Parathyroid adenoma (tissue), 2 donors: ENCODE measurements around the gene C5orf15.

ENCODE experiments used
- H2AFZ ChIP-seq: fragments of 300-600 bp; sonication (generic); one replicate; pipeline ENCODE4 v1.7.0; 2017; ENCODE audit warnings: antibody characterized with exemption, mild to moderate bottlenecking
- H3K27ac ChIP-seq: fragments of 300-600 bp; sonication (generic); one replicate; pipeline ENCODE4 v1.7.0; 2017
- H3K27me3 ChIP-seq: fragments of 300-600 bp; sonication (generic); one replicate; pipeline ENCODE4 v1.7.0; 2017; ENCODE audit warnings: low read length; ENCODE audit not compliant: control insufficient read depth, insufficient read depth
- H3K36me3 ChIP-seq: fragments of 300-600 bp; sonication (generic); one replicate; pipeline ENCODE4 v1.7.0; 2017; ENCODE audit warnings: low read length; ENCODE audit not compliant: control insufficient read depth, insufficient read depth
- H3K4me1 ChIP-seq: fragments of 300-600 bp; sonication (generic); one replicate; pipeline ENCODE4 v1.7.0; 2017; ENCODE audit warnings: control low read depth
- H3K4me2 ChIP-seq: fragments of 300-600 bp; sonication (generic); one replicate; pipeline ENCODE4 v1.7.0; 2017; ENCODE audit warnings: low read length
- H3K4me3 ChIP-seq: fragments of 300-600 bp; sonication (generic); one replicate; pipeline ENCODE4 v1.7.0; 2017; ENCODE audit warnings: low read depth, low read length
- H3K79me2 ChIP-seq: fragments of 300-600 bp; sonication (generic); one replicate; pipeline ENCODE4 v1.7.0; 2017; ENCODE audit warnings: control low read depth
- H3K9ac ChIP-seq: fragments of 300-600 bp; sonication (generic); one replicate; pipeline ENCODE4 v1.7.0; 2017; ENCODE audit warnings: mild to moderate bottlenecking
- H3K9me3 ChIP-seq: fragments of 300-600 bp; sonication (generic); one replicate; pipeline ENCODE4 v1.7.0; 2017; ENCODE audit warnings: low read length; ENCODE audit not compliant: control insufficient read depth
- CTCF ChIP-seq: fragments of 300-600 bp; sonication (generic); IDR thresholded peaks from one replicate; pipeline ENCODE4 v1.7.0; 2017; ENCODE audit warnings: antibody characterized with exemption, mild to moderate bottlenecking
- donor health status: primary hyperparathyroidism.

Gene C5orf15

GRCh38 chr5:133966090-133966489 is 2.3 kb downstream of the C5orf15 start:
- Histone ChIP-seq H3K27me3 (no peaks in the 10 kb centered on the region), H3K4me2 (no peak overlapping the region), H3K9ac (no peak overlapping the region), H3K4me1 (peaks cover 8% of the 10 kb centered on the region), H3K9me3 (no peaks in the 10 kb centered on the region), H2AFZ (no peak overlapping the region), H3K4me3 (no peak overlapping the region), H3K79me2 (peaks cover 2% of the 10 kb centered on the region), H3K27ac (no peak overlapping the region), H3K36me3 (no peaks in the 10 kb centered on the region)
- no peak for TF ChIP-seq CTCF

GRCh38 chr5:133963493-133964128 is 4.8 kb downstream of the C5orf15 start:
- Histone ChIP-seq H3K79me2 (peaks cover 2% of the 10 kb centered on the region), H3K4me2 (no peak overlapping the region), H3K9me3 (no peaks in the 10 kb centered on the region), H3K4me3 (no peak overlapping the region), H3K4me1 (peaks cover 8% of the 10 kb centered on the region), H3K27ac (no peak overlapping the region), H3K27me3 (no peaks in the 10 kb centered on the region), H3K9ac (no peak overlapping the region), H3K36me3 (no peaks in the 10 kb centered on the region), H2AFZ (no peak overlapping the region)
- TF ChIP-seq CTCF, result no peak

GRCh38 chr5:133962801-133963476 is 5.5 kb downstream of the C5orf15 start:
- H2AFZ ChIP-seq, result no peak overlapping the region
- no peak overlapping the region for H3K4me2 ChIP-seq
- H3K27me3 ChIP-seq, result no peaks in the 10 kb centered on the region
- no peak for TF ChIP-seq CTCF
- H3K4me3 ChIP-seq, result no peak overlapping the region
- no peak overlapping the region for H3K27ac ChIP-seq
- H3K36me3 ChIP-seq, result no peaks in the 10 kb centered on the region
- H3K79me2 ChIP-seq, result peaks cover 2% of the 10 kb centered on the region
- H3K9me3 ChIP-seq, result no peaks in the 10 kb centered on the region
- peaks cover 8% of the 10 kb centered on the region for H3K4me1 ChIP-seq
- H3K9ac ChIP-seq, result no peak overlapping the region

GRCh38 chr5:133962131-133962530 is 6.3 kb downstream of the C5orf15 start:
- Histone ChIP-seq H2AFZ (no peak overlapping the region), H3K9me3 (no peaks in the 10 kb centered on the region), H3K36me3 (no peaks in the 10 kb centered on the region), H3K4me2 (peak overlapping the region; percentile 9), H3K27me3 (no peaks in the 10 kb centered on the region), H3K4me1 (peaks cover 8% of the 10 kb centered on the region), H3K4me3 (no peak overlapping the region), H3K27ac (no peak overlapping the region), H3K79me2 (peaks cover 2% of the 10 kb centered on the region), H3K9ac (no peak overlapping the region)
- no peak for TF ChIP-seq CTCF

GRCh38 chr5:133959643-133960042 is 8.8 kb downstream of the C5orf15 start:
- no peak overlapping the region for H2AFZ ChIP-seq
- peaks cover 2% of the 10 kb centered on the region for H3K79me2 ChIP-seq
- no peak overlapping the region for H3K9ac ChIP-seq
- no peaks in the 10 kb centered on the region for H3K27me3 ChIP-seq
- TF ChIP-seq CTCF, result no peak
- H3K4me2 ChIP-seq, result no peak overlapping the region
- peaks cover 8% of the 10 kb centered on the region for H3K4me1 ChIP-seq
- H3K9me3 ChIP-seq, result no peaks in the 10 kb centered on the region
- no peaks in the 10 kb centered on the region for H3K36me3 ChIP-seq
- no peak overlapping the region for H3K27ac ChIP-seq
- H3K4me3 ChIP-seq, result no peak overlapping the region
